OCI-LY1 (cell line): ENCODE results near the gene KLHL2.
"Not testable (repeated sequence)": the region's sequence is repeated elsewhere in the genome, so short reads cannot be mapped to it uniquely, and the experiment has no call there.

Source experiments
- EZH2 ChIP-seq: fragments of 200-600 bp; sonication (generic), shearing (Covaris generic); IDR thresholded peaks from 2 replicates; pipeline ENCODE4 v1.8.0; 2017; ENCODE audit warnings: borderline replicate concordance, mixed run types, mild to moderate bottlenecking, antibody characterized with exemption, low read length, moderate library complexity, mixed read lengths
- TF ChIP-seq, protein P1 (sequence below): fragments of 200-600 bp; sonication (generic), shearing (Covaris generic); IDR thresholded peaks from 2 replicates; pipeline ENCODE4 v1.5.1; 2017; ENCODE audit warnings: mild to moderate bottlenecking, antibody characterized with exemption, low read length, moderate library complexity, mixed read lengths

GRCh38 chr4:165284697-165285096, 77.3 kb downstream of the KLHL2 start:
- TF ChIP-seq, protein P1, sequence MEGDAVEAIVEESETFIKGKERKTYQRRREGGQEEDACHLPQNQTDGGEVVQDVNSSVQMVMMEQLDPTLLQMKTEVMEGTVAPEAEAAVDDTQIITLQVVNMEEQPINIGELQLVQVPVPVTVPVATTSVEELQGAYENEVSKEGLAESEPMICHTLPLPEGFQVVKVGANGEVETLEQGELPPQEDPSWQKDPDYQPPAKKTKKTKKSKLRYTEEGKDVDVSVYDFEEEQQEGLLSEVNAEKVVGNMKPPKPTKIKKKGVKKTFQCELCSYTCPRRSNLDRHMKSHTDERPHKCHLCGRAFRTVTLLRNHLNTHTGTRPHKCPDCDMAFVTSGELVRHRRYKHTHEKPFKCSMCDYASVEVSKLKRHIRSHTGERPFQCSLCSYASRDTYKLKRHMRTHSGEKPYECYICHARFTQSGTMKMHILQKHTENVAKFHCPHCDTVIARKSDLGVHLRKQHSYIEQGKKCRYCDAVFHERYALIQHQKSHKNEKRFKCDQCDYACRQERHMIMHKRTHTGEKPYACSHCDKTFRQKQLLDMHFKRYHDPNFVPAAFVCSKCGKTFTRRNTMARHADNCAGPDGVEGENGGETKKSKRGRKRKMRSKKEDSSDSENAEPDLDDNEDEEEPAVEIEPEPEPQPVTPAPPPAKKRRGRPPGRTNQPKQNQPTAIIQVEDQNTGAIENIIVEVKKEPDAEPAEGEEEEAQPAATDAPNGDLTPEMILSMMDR, result not testable (repeated sequence)
- not testable (repeated sequence) for TF ChIP-seq EZH2
